ENCODE measurements around the gene ZFYVE21.

ZFYVE21 gene

DNA sequence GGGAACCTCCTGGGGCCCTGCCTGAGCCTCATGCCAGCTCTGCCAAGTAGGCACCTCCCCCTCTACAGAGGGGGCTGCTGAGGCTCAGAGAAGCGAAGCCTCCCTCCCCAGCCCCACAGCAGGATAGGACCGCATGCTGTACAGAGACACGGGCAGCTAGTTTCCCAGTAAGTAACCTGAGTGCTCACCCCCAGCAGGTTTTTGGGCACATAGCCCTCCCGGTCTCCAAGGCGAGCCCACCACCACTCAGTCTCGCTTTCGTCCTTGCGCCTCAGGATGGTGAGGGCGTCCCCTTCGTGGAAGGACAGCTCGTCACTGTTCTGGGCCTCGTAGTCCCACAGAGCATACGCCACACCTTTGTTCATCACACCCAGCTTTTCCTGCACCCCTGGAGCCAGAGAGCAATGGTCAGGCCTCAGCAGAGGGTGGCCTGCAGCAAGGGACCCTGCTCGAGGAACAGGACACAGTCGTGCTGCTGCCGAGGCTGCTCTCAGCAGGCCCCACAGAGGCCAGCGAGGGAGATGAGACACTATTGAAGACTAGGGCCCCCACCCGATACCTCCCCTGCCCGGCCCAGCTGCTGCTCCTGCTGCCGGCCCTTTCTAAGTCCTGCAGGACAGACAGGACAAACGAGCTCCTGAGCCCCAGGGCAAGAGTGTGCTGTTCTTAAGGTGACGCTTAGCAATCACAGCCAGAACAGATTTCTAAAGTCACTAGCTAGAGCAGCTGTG, 20.4 kb downstream of the ZFYVE21 start:
- H3K27me3 ChIP-seq (ENCODE audit: control insufficient read depth, low read length): no peaks in the 10 kb centered on the region
- H3K27ac ChIP-seq (ENCODE audit: low read depth, low read length): no peak overlapping the region
- no peaks in the 10 kb centered on the region for H4K20me1 ChIP-seq (ENCODE audit: control insufficient read depth, insufficient read depth, low read depth, low read length)

DNA sequence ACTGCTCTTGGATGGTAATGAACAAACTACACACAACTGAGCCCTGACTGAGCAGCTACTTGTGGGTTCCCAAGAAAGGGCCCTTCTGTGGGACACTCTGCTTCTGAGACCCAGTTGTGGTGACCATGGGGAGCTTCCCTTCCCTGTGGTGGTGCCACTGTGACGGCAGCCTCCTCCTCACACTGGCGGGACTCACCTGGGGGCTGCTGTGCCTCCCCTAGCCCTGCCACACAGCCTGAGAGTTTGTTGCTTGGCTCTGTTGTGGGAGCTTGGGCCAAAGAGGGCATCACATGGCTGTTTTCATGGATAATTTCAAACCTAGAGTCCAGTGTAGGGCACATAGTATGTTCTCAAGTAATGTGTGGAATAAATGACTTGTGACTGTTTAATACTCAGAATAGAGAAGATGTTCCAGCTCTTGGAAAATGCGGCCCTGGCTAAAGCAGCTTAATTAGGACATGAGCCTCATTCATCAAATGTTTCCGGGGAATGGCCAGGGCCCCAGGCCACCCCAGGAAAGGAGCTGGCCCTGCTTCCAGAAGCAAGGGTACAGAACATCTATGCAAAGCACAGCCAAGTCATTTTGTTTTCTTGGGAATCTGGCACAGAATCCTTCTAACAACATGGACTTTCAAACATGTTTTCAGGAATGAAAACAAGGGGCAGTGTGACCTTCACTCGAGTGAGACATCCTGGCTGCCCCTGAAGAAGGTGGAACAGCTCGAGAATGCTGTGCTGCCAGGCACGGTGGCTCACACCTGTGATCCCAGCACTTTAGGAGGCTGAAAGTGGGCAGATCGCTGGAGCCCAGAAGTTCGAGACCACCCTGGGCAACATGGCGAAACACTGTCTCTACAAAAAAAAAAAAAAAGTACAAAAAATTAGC, 21.2 kb downstream of the ZFYVE21 start:
- no peak overlapping the region for H3K4me2 ChIP-seq (ENCODE audit: low read length)
- no peaks in the 10 kb centered on the region for H3K9me3 ChIP-seq (ENCODE audit: control insufficient read depth, insufficient read depth, low read length)
- no peak overlapping the region for H3K4me3 ChIP-seq (ENCODE audit: low read length)
- no peaks in the 10 kb centered on the region for H3K27me3 ChIP-seq (ENCODE audit: control insufficient read depth, low read length)
- H3K4me1 ChIP-seq (ENCODE audit: control insufficient read depth, low read length): no peaks in the 10 kb centered on the region
- H3K27ac ChIP-seq (ENCODE audit: low read depth, low read length): no peak overlapping the region
- peaks cover 8% of the 10 kb centered on the region for H3K36me3 ChIP-seq (ENCODE audit: control insufficient read depth, low read length)
- TF ChIP-seq, protein P1, sequence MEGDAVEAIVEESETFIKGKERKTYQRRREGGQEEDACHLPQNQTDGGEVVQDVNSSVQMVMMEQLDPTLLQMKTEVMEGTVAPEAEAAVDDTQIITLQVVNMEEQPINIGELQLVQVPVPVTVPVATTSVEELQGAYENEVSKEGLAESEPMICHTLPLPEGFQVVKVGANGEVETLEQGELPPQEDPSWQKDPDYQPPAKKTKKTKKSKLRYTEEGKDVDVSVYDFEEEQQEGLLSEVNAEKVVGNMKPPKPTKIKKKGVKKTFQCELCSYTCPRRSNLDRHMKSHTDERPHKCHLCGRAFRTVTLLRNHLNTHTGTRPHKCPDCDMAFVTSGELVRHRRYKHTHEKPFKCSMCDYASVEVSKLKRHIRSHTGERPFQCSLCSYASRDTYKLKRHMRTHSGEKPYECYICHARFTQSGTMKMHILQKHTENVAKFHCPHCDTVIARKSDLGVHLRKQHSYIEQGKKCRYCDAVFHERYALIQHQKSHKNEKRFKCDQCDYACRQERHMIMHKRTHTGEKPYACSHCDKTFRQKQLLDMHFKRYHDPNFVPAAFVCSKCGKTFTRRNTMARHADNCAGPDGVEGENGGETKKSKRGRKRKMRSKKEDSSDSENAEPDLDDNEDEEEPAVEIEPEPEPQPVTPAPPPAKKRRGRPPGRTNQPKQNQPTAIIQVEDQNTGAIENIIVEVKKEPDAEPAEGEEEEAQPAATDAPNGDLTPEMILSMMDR (IDR thresholded peaks at IDR 0.05; ENCODE audit: low read depth, low read length, poor library complexity, severe bottlenecking): no peak
- no peak for TF ChIP-seq EZH2phosphoT487 (IDR thresholded peaks at IDR 0.05; ENCODE audit: borderline replicate concordance, low read length)
- no peaks in the 10 kb centered on the region for H3K79me2 ChIP-seq (ENCODE audit: control insufficient read depth, low read length)
- no peaks in the 10 kb centered on the region for H3F3A ChIP-seq (ENCODE audit: control insufficient read depth, insufficient read depth)
- H4K20me1 ChIP-seq (ENCODE audit: control insufficient read depth, insufficient read depth, low read depth, low read length): no peaks in the 10 kb centered on the region
- no peaks in the 10 kb centered on the region for H3K9me2 ChIP-seq (replicated peaks; ENCODE audit: control insufficient read depth, low read length)

More for the DNA sequence above, 20.4 kb downstream of the ZFYVE21 start:
- H3K4me1 ChIP-seq (ENCODE audit: control insufficient read depth, low read length): no peaks in the 10 kb centered on the region
- H3K4me2 ChIP-seq (ENCODE audit: low read length): no peak overlapping the region
- peaks cover 8% of the 10 kb centered on the region for H3K36me3 ChIP-seq (ENCODE audit: control insufficient read depth, low read length)
- H3K9me2 ChIP-seq (replicated peaks; ENCODE audit: control insufficient read depth, low read length): no peaks in the 10 kb centered on the region
- H3K79me2 ChIP-seq (ENCODE audit: control insufficient read depth, low read length): no peaks in the 10 kb centered on the region
- TF ChIP-seq, protein P1 (IDR thresholded peaks at IDR 0.05; ENCODE audit: low read depth, low read length, poor library complexity, severe bottlenecking): no peak
- TF ChIP-seq EZH2phosphoT487 (IDR thresholded peaks at IDR 0.05; ENCODE audit: borderline replicate concordance, low read length): no peak
- no peaks in the 10 kb centered on the region for H3F3A ChIP-seq (ENCODE audit: control insufficient read depth, insufficient read depth)
- no peaks in the 10 kb centered on the region for H3K9me3 ChIP-seq (ENCODE audit: control insufficient read depth, insufficient read depth, low read length)
- no peak overlapping the region for H3K4me3 ChIP-seq (ENCODE audit: low read length)

DNA sequence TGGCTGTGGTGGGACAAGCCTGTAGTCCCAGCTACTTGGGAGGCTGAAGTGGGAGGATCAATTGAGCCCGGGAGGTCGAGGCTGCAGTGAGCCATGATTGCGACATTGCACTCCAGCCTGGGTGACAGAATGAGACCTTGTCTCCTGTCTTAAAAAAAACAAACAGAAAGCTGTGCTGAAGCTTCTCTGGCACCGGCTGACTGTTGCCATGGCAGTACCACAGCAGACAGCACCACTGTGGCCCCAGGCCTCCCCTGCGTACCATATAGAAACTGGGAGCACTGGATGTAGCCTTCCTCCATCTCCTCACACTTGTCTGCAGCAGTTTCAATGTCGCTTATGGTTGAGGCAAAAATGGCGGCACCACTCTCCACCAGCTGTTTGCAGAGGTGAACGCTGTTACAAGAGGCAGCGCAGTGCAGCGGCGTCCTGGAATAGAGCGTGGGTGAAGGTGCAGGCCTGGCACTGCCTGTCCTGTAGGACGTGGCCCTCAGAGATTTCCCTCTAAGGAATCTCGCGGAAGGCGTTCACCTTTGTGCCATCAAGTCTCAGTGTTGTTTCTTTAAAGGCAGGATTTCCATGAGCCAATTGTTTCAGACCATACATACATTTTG, 21.9 kb downstream of the ZFYVE21 start:
- TF ChIP-seq, protein P1 (IDR thresholded peaks at IDR 0.05; ENCODE audit: low read depth, low read length, poor library complexity, severe bottlenecking): no peak
- no peak for TF ChIP-seq EZH2phosphoT487 (IDR thresholded peaks at IDR 0.05; ENCODE audit: borderline replicate concordance, low read length)
- Histone ChIP-seq H4K20me1 (ENCODE audit: control insufficient read depth, insufficient read depth, low read depth, low read length) (no peaks in the 10 kb centered on the region), H3K36me3 (ENCODE audit: control insufficient read depth, low read length) (peaks cover 8% of the 10 kb centered on the region), H3K4me2 (ENCODE audit: low read length) (no peak overlapping the region), H3K9me2 (replicated peaks; ENCODE audit: control insufficient read depth, low read length) (no peaks in the 10 kb centered on the region), H3K4me3 (ENCODE audit: low read length) (no peak overlapping the region), H3K4me1 (ENCODE audit: control insufficient read depth, low read length) (no peaks in the 10 kb centered on the region), H3F3A (ENCODE audit: control insufficient read depth, insufficient read depth) (no peaks in the 10 kb centered on the region), H3K27ac (ENCODE audit: low read depth, low read length) (no peak overlapping the region), H3K27me3 (ENCODE audit: control insufficient read depth, low read length) (no peaks in the 10 kb centered on the region), H3K9me3 (ENCODE audit: control insufficient read depth, insufficient read depth, low read length) (no peaks in the 10 kb centered on the region), H3K79me2 (ENCODE audit: control insufficient read depth, low read length) (no peaks in the 10 kb centered on the region)

Data from DOHH2 (cell line).